Measurements from ENCODE around the gene NFYA.

The NFYA gene

DNA sequence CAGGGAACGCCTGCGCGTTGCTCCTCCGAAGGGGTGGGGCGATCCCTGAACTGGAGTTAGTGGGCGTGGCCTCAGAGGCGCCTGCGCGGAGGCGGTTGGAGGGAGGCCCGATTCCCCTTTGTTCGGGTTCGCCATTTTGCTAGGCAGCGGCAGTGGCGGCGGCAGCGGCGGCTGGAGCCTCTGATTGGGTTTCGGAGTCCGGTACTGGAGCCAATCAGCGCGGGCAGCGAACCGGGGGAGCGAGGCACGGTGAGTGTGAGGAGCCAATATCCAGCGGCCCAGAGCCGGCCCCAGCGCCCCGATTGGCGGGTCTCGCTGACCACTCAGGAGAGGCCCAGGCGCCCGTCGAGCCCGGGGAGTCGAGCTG, at the start of gene NFYA:
NFYA (plus strand) TSS at position 139 of the 367 bp plus-strand sequence. CDS start 6,116 bp downstream, outside the sequence.
- TF ChIP-seq, protein P1, sequence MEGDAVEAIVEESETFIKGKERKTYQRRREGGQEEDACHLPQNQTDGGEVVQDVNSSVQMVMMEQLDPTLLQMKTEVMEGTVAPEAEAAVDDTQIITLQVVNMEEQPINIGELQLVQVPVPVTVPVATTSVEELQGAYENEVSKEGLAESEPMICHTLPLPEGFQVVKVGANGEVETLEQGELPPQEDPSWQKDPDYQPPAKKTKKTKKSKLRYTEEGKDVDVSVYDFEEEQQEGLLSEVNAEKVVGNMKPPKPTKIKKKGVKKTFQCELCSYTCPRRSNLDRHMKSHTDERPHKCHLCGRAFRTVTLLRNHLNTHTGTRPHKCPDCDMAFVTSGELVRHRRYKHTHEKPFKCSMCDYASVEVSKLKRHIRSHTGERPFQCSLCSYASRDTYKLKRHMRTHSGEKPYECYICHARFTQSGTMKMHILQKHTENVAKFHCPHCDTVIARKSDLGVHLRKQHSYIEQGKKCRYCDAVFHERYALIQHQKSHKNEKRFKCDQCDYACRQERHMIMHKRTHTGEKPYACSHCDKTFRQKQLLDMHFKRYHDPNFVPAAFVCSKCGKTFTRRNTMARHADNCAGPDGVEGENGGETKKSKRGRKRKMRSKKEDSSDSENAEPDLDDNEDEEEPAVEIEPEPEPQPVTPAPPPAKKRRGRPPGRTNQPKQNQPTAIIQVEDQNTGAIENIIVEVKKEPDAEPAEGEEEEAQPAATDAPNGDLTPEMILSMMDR (IDR thresholded peaks at IDR 0.05; ENCODE audit: low read depth, low read length), result no peak
- H3K4me3 ChIP-seq (ENCODE audit: low read depth, low read length), result peak within 1 kb of the TSS; percentile 88
- DNase-seq (ENCODE audit: low read depth, low spot score), result no peak
- in situ Hi-C loops (cut with HindIII; ENCODE audit: low sequenced_read_pairs), result no loop called here

DNA sequence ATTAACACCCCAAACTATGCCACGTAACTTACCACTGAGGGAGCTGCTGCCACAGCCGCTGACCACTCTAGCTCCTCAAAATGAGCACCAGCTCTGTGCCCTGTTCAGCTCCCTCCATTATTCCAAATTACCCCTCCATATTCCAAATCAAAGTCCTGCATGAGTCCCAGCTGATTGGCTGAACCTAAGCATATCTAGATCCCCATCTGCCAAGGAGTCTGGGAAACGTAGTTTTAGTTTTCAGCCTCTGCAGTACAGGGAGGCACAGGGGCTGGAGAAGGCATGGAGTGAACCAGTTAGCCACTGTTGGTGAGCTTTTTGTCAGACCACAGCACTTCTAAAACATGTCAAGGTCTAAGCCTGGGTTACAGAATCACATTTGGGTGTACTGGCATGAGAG, 49.7 kb upstream of the NFYA start:
- no peak overlapping the region for H3K4me3 ChIP-seq (ENCODE audit: low read depth, low read length)
- TF ChIP-seq, protein P1 (IDR thresholded peaks at IDR 0.05; ENCODE audit: low read depth, low read length), result no peak
- no peak for DNase-seq (ENCODE audit: low read depth, low spot score)
- in situ Hi-C loops (cut with HindIII; ENCODE audit: low sequenced_read_pairs), result no loop called here

DNA sequence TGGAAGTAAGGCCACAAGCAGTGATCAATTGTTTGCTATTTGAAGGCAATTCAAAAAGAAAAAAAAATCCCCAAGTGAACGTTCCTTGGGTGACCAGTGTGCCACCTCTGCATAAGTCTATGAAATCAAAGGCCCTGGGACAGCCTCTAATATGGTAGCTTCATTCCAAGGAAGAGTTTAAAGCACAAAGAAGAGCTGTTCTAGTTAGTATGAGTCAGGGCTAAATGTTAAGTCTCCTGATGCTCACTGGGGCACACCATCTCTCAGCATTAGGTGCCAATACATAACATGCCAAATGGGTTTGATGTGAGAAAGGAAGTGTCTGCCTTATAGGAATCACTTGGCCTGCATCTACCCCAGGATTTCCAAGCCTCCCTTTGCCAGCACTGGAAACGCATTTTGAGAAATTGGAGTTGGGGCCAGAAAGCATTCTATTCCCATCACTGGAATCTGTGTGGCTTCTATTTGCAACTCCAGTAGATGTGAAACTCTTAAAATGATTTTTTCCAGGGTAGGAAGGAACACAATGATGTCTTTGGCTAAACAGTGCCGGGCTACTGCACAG, 46.7 kb upstream of the NFYA start:
- DNase-seq (ENCODE audit: low read depth, low spot score), result no peak
- in situ Hi-C loops (cut with HindIII; ENCODE audit: low sequenced_read_pairs), result no loop called here
- H3K4me3 ChIP-seq (ENCODE audit: low read depth, low read length), result no peak overlapping the region
- TF ChIP-seq, protein P1 (IDR thresholded peaks at IDR 0.05; ENCODE audit: low read depth, low read length), result no peak

DNA sequence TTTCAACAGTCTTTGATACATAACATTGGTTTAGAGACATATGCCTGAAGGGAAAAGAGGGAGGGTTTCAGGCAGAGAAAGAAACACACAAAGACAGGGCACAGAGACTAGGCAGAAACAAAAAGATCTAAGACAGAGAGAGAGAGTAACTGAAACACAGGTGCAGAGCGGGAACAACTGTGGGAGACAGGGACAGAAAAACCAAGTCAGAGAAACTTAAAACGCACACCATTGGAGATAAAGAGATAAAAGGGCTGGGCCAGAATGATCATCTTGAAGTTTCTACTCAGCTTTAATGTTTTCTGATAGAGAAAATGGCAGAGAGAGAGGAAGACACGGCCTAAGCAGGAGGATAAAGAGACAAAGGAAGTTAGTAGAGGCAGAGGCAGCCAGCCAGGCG, 45.5 kb upstream of the NFYA start:
- H3K4me3 ChIP-seq (ENCODE audit: low read depth, low read length), result peak overlapping the region; percentile 40
- in situ Hi-C loops (cut with HindIII; ENCODE audit: low sequenced_read_pairs), result no loop called here

DNA sequence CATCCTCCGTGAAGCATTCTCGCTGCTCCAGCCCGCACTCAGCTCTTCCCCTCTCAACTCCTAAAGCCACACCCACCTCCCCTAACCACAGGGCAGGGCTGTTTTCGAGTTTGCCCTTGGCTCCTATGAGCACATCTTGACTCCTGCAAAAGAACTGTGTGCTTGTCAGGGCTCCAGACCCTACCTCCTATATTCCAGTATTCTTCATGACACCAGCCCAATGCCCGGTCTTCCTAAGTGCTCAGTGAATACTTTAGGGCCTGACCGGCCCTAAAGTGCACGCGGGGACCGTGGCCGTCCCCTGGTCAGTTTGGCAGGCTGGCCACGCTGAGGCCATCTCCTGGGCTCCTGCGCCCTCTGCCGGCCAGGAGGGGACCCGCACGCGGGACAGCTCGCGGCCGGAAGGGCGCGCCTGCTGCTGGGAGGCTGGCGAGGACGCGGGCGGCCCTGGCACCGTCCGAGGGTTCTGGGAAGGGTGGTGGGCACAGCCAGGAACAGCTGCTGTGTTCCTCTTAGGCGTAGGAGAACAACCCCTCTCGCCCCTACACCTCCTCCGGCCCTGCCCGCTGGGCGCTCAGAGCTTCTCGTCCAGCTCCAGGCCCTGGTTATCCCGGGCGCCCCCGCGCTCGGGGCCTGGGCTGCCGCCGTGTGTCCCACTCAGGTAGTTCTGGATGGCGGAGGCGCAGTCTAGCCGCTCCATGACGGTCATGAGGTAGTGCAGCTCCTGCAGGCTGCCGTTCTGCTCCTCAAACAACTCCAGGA, 44.8 kb upstream of the NFYA start:
- DNase-seq (ENCODE audit: low read depth, low spot score), result peak; percentile 69
- in situ Hi-C loops (cut with HindIII; ENCODE audit: low sequenced_read_pairs), result no loop called here

More for the DNA sequence above, 45.5 kb upstream of the NFYA start:
- TF ChIP-seq, protein P1 (IDR thresholded peaks at IDR 0.05; ENCODE audit: low read depth, low read length), result no peak
- no peak for DNase-seq (ENCODE audit: low read depth, low spot score)

DNA sequence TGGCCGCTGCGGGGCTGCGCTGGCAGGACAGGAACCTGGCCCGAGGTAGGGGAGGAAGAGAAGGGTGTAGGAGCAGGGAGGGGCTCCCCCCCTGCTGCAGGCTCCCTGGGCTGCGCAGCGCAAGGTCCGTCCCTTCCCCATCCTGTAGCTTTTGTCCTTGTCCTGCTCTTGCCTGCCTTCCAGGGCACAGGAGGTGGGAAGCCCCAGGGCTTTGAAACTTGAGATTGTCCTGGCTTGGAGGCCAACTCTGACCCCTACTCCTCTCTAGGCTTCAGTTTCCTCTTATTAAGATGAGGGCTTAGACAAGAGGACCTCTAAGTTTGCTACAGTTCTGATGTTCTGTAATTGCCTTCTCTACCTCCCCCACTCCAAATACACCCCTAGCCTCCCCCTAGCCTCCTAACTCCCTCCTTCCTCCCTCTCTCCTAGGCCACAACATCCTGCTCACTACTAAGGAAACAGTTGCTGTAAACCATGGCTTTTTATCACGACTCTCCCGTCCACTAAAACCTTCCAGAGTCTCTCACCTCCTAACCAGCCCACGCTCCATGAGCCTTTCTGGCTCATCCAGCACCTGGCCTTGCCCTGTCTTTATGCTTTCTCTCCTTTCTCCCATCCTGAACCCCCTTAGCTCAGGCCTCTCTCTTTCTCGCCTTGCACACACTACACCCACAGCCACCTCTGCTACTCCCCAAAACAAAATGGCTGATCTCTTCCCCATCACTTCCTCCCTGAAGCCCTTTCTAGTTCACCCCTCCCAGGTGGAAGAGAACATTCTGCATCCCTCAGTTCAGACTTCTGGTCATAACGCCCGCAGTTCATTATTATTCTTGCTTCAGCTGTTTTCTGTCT, 44.0 kb upstream of the NFYA start:
- peak overlapping the region; percentile 40 for H3K4me3 ChIP-seq (ENCODE audit: low read depth, low read length)
- TF ChIP-seq, protein P1 (IDR thresholded peaks at IDR 0.05; ENCODE audit: low read depth, low read length), result no peak
- in situ Hi-C loops (cut with HindIII; ENCODE audit: low sequenced_read_pairs), result no loop called here
- DNase-seq (ENCODE audit: low read depth, low spot score), result peak; percentile 7

More for the DNA sequence above, 44.8 kb upstream of the NFYA start:
- TF ChIP-seq, protein P1 (IDR thresholded peaks at IDR 0.05; ENCODE audit: low read depth, low read length), result peak; percentile 90
- H3K4me3 ChIP-seq (ENCODE audit: low read depth, low read length), result peak overlapping the region; percentile 40

Measured in astrocyte of the spinal cord (primary cell).